Thoracic aorta (tissue), 2 donors: ENCODE measurements around the gene BEND5. TPM values are rescaled to one million over a fixed set of nuclear protein-coding genes. Genes with fewer than 3 reads are reported as not detected.

ENCODE experiments used
- ATAC-seq: fragments of 150-250 bp; one replicate; pipeline ENCODE4 v1.8.0; 2017; ENCODE audit warnings: low read depth; ENCODE audit not compliant: insufficient number of reproducible peaks, low FRiP score
- DNase-seq: peaks from one replicate; pipeline ENCODE4 v3.0.0-alpha.2; 2020; ENCODE audit warnings: low spot score
- H3K27ac ChIP-seq, 2 donors: fragments of 200-600 bp; sonication (generic); 1 replicate in 1 of 2; 2 replicates in 1 of 2; pipeline ENCODE4 v1.5.1; 2016; ENCODE audit warnings: mild to moderate bottlenecking in 2 of 2, moderate library complexity in 2 of 2
- H3K27me3 ChIP-seq: fragments of 200-600 bp; sonication (generic); replicated peaks from 2 replicates; pipeline ENCODE4 v1.6.0; 2016; ENCODE audit warnings: mild to moderate bottlenecking; ENCODE audit not compliant: insufficient read depth
- H3K36me3 ChIP-seq: fragments of 200-600 bp; sonication (generic); one replicate; pipeline ENCODE4 v1.5.1; 2016
- H3K4me1 ChIP-seq, 2 donors: fragments of 200-600 bp; sonication (generic); 1 replicate in 1 of 2; 2 replicates in 1 of 2; pipeline versions ENCODE4 v1.5.1 to v1.6.0; 2016; ENCODE audit warnings: low read depth in 2 of 2, mild to moderate bottlenecking in 1 of 2; ENCODE audit not compliant: control insufficient read depth in 1 of 2
- H3K4me3 ChIP-seq: fragments of 200-600 bp; sonication (generic); 2 replicates; pipeline ENCODE4 v1.5.1; 2016; ENCODE audit warnings: mild to moderate bottlenecking
- H3K9me3 ChIP-seq: fragments of 200-600 bp; sonication (generic); 2 replicates; pipeline ENCODE4 v1.5.1; 2016
- total RNA-seq, 2 donors: library from RNA; depleted of rRNA; stranded (reverse); fragments of >200 nt; gene quantifications; one replicate each; pipeline versions ENCODE4 v1.1.0 to v1.2.3, GENCODE V29; 2016
- TF ChIP-seq, protein P1 (sequence below): fragments of 200-600 bp; sonication (generic); IDR thresholded peaks from one replicate; pipeline ENCODE4 v1.5.1; 2019; ENCODE audit warnings: antibody characterized with exemption

BEND5 gene
- total RNA-seq, 2 donors from 2014 or later, result 6.5 to 9.5 TPM

- Histone ChIP-seq H3K4me1 (peaks cover 0 to 12% of the 10 kb centered on the region in 2 donors), H3K27me3 (no peaks in the 10 kb centered on the region), H3K36me3 (no peaks in the 10 kb centered on the region), H3K27ac (no peak overlapping the region), H3K9me3 (no peaks in the 10 kb centered on the region), H3K4me3 (no peak overlapping the region)
- no peak for DNase-seq
- ATAC-seq, result no peak
- TF ChIP-seq, protein P1, sequence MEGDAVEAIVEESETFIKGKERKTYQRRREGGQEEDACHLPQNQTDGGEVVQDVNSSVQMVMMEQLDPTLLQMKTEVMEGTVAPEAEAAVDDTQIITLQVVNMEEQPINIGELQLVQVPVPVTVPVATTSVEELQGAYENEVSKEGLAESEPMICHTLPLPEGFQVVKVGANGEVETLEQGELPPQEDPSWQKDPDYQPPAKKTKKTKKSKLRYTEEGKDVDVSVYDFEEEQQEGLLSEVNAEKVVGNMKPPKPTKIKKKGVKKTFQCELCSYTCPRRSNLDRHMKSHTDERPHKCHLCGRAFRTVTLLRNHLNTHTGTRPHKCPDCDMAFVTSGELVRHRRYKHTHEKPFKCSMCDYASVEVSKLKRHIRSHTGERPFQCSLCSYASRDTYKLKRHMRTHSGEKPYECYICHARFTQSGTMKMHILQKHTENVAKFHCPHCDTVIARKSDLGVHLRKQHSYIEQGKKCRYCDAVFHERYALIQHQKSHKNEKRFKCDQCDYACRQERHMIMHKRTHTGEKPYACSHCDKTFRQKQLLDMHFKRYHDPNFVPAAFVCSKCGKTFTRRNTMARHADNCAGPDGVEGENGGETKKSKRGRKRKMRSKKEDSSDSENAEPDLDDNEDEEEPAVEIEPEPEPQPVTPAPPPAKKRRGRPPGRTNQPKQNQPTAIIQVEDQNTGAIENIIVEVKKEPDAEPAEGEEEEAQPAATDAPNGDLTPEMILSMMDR, result no peak
These were observed 27.6 kb downstream of the BEND5 start for GRCh38 chr1:48749068-48749467.

GRCh38 chr1:48746906-48747305 is 29.8 kb downstream of the BEND5 start:
- TF ChIP-seq, protein P1, result no peak
- Histone ChIP-seq H3K4me1 (peaks cover 2 to 27% of the 10 kb centered on the region in 2 donors), H3K27ac (no peak overlapping the region), H3K4me3 (no peak overlapping the region), H3K9me3 (no peaks in the 10 kb centered on the region), H3K27me3 (no peaks in the 10 kb centered on the region), H3K36me3 (no peaks in the 10 kb centered on the region)
- DNase-seq, result no peak
- ATAC-seq, result no peak

- Histone ChIP-seq H3K4me1 (peaks cover 6 to 43% of the 10 kb centered on the region in 2 donors), H3K36me3 (no peaks in the 10 kb centered on the region), H3K27ac (no peak overlapping the region), H3K27me3 (no peaks in the 10 kb centered on the region), H3K4me3 (no peak overlapping the region), H3K9me3 (no peaks in the 10 kb centered on the region)
- DNase-seq (no peak), ATAC-seq (no peak)
- TF ChIP-seq, protein P1, result no peak
These were observed 32.7 kb downstream of the BEND5 start for GRCh38 chr1:48744032-48744431.

GRCh38 chr1:48743480-48743879 is 33.2 kb downstream of the BEND5 start:
- no peaks in the 10 kb centered on the region for H3K36me3 ChIP-seq
- no peaks in the 10 kb centered on the region for H3K27me3 ChIP-seq
- H3K27ac ChIP-seq, result peak overlapping the region in 1 of 2 donors; percentile 55
- no peak overlapping the region for H3K4me3 ChIP-seq
- TF ChIP-seq, protein P1, result no peak
- ATAC-seq (no peak), DNase-seq (no peak)
- peaks cover 6 to 43% of the 10 kb centered on the region in 2 donors for H3K4me1 ChIP-seq
- no peaks in the 10 kb centered on the region for H3K9me3 ChIP-seq

DNA sequence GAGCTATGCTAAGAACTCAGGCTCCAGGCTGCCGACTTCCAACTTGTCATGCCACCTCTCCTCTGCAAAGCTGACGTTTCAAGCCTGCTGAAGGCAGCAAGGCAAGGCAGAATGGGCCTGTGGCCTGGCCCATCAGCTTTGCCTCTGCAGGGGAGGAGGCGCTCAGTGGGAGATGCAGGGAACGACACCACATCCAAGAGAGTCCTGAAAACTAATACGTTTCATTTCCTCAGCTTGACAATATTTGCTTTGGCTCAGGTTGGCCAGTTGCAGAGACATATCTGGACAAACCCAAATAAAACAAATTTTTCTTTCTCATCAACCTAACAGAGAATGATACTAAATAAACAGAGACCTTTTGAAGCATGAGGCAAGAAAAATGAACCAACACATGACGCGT is 35.3 kb downstream of the BEND5 start:
- Histone ChIP-seq H3K27ac (peak overlapping the region; percentile 55 to 58), H3K9me3 (no peaks in the 10 kb centered on the region), H3K27me3 (no peaks in the 10 kb centered on the region), H3K4me3 (no peak overlapping the region), H3K4me1 (peaks cover 6 to 55% of the 10 kb centered on the region in 2 donors), H3K36me3 (no peaks in the 10 kb centered on the region)
- DNase-seq, result no peak
- no peak for ATAC-seq
- TF ChIP-seq, protein P1, result no peak
